Measurements from ENCODE around the gene SUPT20HL1.
"Not testable (repeated sequence)": the region's sequence is repeated elsewhere in the genome, so short reads cannot be mapped to it uniquely, and the experiment has no call there.

The SUPT20HL1 gene

DNA sequence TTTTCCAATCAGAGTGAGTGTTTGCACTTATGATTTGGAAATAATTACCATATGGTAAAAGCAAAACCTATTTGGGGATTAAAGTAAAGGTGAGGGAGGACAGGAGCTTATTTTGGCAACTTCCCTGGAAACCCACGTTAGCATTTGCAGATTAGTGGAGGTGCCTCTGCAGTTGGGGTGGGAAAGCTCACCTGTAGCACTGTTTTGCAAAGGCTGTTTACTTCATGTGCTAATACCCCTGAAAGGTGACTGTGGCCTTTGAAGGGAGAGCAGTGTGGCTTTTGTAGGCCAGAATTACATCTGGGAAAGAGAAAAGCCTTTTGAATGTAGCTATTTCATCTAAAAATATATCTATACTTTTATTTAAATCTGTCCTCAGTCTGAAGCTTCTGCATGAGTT lies 9.4 kb downstream of the SUPT20HL1 start:
- in situ Hi-C loops (cut with HindIII; ENCODE audit: low pct_unique_long_range_greater_than_20kb, low sequenced_read_pairs), result no loop called here
- TF ChIP-seq JUND (IDR thresholded peaks at IDR 0.05; ENCODE audit: low read depth), result no peak
- DNase-seq (ENCODE audit: low read depth in 1 of 2, low spot score in 1 of 2), result no peak

DNA sequence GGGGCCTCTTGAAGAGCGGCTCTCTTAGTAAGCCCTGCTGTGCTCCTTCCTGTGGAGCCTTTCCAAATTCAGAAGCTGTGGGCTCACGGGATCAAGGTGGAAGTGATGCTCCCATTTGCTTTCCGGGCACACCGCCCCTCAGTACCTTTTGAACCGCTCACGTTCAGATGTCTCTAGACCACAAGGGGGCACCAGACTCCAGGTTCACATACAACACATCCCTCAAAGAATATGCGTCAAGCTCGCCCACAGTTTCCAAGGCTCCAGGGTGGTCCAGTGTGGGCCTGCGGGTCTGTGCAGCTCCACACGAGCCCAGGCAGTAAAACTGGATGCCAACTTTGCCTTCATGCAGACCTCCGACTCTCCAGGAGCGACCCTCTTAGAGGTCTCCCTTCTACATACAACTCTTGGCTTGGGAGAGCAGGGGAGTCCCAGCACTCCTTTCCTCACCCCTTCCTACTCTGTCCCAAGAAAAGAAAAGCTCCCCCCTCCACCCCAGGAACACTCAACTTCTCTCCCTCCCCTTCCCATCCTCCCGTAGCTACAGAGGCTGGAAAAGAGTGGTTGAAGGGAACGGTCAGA lies 11.0 kb downstream of the SUPT20HL1 start:
- in situ Hi-C loops (cut with HindIII; ENCODE audit: low pct_unique_long_range_greater_than_20kb, low sequenced_read_pairs), result no loop called here

GRCh38 chrX:24372021-24372763 lies 11.8 kb downstream of the SUPT20HL1 start:
- in situ Hi-C loops (cut with HindIII; ENCODE audit: low pct_unique_long_range_greater_than_20kb, low sequenced_read_pairs), result no loop called here
- DNase-seq (ENCODE audit: low read depth in 1 of 2, low spot score in 1 of 2), result no peak
- no peak for TF ChIP-seq JUND (IDR thresholded peaks at IDR 0.05; ENCODE audit: low read depth)

More for the DNA sequence above, 11.0 kb downstream of the SUPT20HL1 start:
- no peak for TF ChIP-seq JUND (IDR thresholded peaks at IDR 0.05; ENCODE audit: low read depth)
- DNase-seq (ENCODE audit: low read depth in 1 of 2, low spot score in 1 of 2), result peak; percentile 46 to 70

DNA sequence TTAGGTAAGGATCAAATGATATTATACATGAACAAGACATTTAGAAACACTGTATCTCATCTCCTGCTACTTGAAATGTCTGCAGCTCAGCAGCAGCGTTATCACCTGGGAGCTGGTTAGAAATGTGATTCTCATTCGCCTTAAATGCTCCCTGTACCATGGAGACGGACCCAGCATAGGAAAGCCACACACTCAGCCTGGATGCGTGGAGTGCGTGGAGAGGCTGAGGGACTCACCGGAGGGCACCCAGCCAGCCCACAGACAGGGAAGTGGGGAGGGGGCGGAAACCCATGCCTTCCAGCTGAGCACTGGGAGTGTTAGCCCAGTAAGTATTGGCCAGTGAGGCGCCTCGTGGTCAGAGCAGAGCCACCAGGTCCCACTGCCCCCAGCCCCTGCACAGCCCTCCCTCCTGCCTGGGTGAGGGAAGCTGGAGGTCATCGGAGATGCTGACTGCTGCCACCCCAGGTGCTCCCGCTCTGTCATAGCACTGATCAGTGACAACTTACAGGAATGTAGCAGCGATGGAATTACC lies 15.2 kb downstream of the SUPT20HL1 start:
- in situ Hi-C loops (cut with HindIII; ENCODE audit: low pct_unique_long_range_greater_than_20kb, low sequenced_read_pairs), result no loop called here
- TF ChIP-seq JUND (IDR thresholded peaks at IDR 0.05; ENCODE audit: low read depth), result no peak
- no peak for DNase-seq (ENCODE audit: low read depth in 1 of 2, low spot score in 1 of 2)

DNA sequence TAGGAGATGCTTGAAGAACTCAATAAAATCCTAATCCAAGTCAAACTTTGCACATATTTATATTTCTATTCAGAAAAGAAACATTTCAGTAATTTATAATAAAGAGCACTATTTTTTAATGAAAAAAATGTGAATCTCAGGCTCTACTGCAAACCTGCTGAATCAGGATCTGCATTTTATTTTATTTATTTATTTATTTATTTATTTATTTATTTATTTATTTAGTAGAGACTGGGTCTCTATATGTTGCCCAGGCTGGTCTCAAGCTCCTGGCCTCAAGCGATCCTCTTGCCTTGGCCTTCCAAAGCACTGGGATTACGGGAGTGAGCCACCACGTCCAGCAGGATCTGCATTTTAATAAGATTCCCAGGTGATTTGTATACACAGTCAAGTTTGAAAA lies 16.0 kb downstream of the SUPT20HL1 start:
- in situ Hi-C loops (cut with HindIII; ENCODE audit: low pct_unique_long_range_greater_than_20kb, low sequenced_read_pairs), result no loop called here
- no peak for DNase-seq (ENCODE audit: low read depth in 1 of 2, low spot score in 1 of 2)
- TF ChIP-seq JUND (IDR thresholded peaks at IDR 0.05; ENCODE audit: low read depth), result no peak

DNA sequence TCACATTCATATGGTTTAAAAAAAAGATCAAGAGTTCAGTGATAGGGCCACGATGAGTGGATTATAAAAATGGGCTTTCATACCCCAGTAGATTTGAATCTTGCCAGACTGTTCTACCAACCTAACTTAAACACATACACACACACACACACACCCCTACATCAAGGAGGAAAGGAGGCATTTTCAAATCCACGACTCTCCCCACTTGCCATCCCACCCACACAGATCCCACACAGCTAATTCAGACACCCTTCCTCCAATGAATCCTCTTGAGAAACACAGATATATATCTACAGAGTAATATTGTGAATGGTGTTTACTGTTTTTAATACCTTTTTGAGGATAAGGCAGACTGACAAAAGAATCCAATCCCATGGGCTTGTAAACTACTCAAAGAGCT lies 16.8 kb downstream of the SUPT20HL1 start:
- no peak for TF ChIP-seq JUND (IDR thresholded peaks at IDR 0.05; ENCODE audit: low read depth)
- in situ Hi-C loops (cut with HindIII; ENCODE audit: low pct_unique_long_range_greater_than_20kb, low sequenced_read_pairs), result no loop called here
- no peak for DNase-seq (ENCODE audit: low read depth in 1 of 2, low spot score in 1 of 2)

DNA sequence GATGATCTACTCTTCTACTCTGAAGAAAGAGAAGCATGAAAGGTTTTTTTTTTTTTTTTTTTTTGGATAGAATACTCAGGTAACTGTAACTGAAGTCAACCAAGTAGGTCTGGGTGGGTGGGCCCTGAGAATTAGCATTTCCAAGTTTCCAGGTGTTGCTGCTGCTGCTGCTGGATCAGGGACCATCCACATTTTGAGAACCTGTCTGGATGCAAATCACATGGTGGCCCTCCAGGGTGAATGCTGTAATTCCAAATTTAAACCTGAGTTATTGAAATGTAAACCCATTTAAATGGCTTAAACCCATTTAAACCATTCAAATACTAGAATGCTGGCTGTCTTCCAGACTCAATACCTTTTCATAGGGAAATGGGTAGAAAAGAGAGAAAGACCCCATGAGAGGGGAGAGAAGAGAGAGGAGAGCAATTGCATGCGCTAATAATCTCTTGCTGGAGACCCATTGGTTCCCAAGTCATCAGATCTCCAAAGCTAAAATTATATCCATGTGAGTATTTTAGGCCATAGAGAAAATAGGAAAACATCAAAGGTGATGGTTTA lies 17.6 kb downstream of the SUPT20HL1 start:
- in situ Hi-C loops (cut with HindIII; ENCODE audit: low pct_unique_long_range_greater_than_20kb, low sequenced_read_pairs), result no loop called here
- DNase-seq (ENCODE audit: low read depth in 1 of 2, low spot score in 1 of 2), result no peak
- no peak for TF ChIP-seq JUND (IDR thresholded peaks at IDR 0.05; ENCODE audit: low read depth)

GRCh38 chrX:24378706-24379105 lies 18.3 kb downstream of the SUPT20HL1 start:
- no peak for TF ChIP-seq JUND (IDR thresholded peaks at IDR 0.05; ENCODE audit: low read depth)
- no peak for DNase-seq (ENCODE audit: low read depth in 1 of 2, low spot score in 1 of 2)
- in situ Hi-C loops (cut with HindIII; ENCODE audit: low pct_unique_long_range_greater_than_20kb, low sequenced_read_pairs), result no loop called here

DNA sequence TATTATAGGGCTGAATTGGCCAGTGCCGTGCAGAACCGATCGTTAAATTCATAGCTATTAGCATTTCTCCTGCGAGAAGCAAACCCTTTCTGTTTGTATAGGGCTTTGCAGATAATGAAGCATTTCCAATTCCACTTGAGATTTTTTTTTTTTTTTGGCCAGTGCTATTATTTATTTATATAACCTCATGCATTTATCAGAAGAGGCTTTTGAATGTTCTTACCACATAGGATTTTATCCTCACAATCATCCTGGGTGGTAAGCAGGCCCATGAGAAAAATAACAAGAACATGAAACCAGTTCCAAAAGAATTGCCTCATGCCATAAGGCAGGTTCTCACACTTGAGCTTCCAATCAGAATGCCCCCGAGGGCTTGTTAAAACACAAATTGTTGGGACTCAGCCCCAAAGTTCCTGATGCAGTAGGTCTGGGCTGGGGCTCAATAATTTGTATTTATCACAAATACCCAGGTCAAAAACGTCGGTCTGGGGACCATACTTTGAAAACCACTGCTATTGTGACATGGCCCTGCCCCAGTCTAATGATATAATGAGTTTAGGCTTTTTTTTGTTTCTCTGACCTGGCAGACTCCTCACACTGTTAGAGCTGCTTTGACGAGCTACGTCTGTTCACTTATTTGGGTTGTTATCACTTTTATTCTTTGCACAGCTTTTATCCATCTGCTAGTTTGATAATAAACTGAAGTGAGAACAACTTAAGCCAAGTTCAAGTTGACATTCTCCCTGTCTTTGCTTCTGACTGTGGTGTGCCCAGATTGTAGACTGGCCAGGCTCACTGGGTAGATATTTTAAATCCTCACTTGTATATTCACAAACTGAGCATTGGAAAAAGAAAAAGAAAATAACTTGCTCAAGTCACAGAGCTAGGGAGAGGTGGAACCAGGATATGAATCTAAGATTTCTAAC lies 20.1 kb downstream of the SUPT20HL1 start:
- no peak for TF ChIP-seq JUND (IDR thresholded peaks at IDR 0.05; ENCODE audit: low read depth)
- in situ Hi-C loops (cut with HindIII; ENCODE audit: low pct_unique_long_range_greater_than_20kb, low sequenced_read_pairs), result no loop called here
- DNase-seq (ENCODE audit: low read depth in 1 of 2, low spot score in 1 of 2), result no peak

GRCh38 chrX:24382315-24382714 lies 21.9 kb downstream of the SUPT20HL1 start:
- DNase-seq (ENCODE audit: low read depth in 1 of 2, low spot score in 1 of 2); in situ Hi-C loops (cut with HindIII; ENCODE audit: low pct_unique_long_range_greater_than_20kb, low sequenced_read_pairs): not testable (repeated sequence)

- DNase-seq (ENCODE audit: low read depth in 1 of 2, low spot score in 1 of 2), result peak in 1 of 2 experiments; percentile 13
- in situ Hi-C loops (cut with HindIII; ENCODE audit: low pct_unique_long_range_greater_than_20kb, low sequenced_read_pairs), result no loop called here
- TF ChIP-seq JUND (IDR thresholded peaks at IDR 0.05; ENCODE audit: low read depth), result no peak
Measured at GRCh38 chrX:24387724-24388123, 27.3 kb downstream of the SUPT20HL1 start.

GRCh38 chrX:24391389-24391788 lies 30.9 kb downstream of the SUPT20HL1 start:
- in situ Hi-C loops (cut with HindIII; ENCODE audit: low pct_unique_long_range_greater_than_20kb, low sequenced_read_pairs), result no loop called here
- TF ChIP-seq JUND (IDR thresholded peaks at IDR 0.05; ENCODE audit: low read depth), result no peak
- no peak for DNase-seq (ENCODE audit: low read depth in 1 of 2, low spot score in 1 of 2)

Measured in T47D (cell line).